LNCAP (cell line): ENCODE data around the gene AFF1.

Experiments
- CTCF ChIP-seq: fragments of 450-650 bp; IDR thresholded peaks from 2 replicates; pipeline ENCODE4 v1.5.1; 2017; ENCODE audit warnings: mild to moderate bottlenecking

AFF1 gene

GRCh38 chr4:86977621-86978184 lies 42.9 kb downstream of the AFF1 start:
- no peak for TF ChIP-seq CTCF

GRCh38 chr4:86978709-86979108 lies 43.9 kb downstream of the AFF1 start:
- TF ChIP-seq CTCF: no peak

- no peak for TF ChIP-seq CTCF
Observed at GRCh38 chr4:86980230-86980629, 45.4 kb downstream of the AFF1 start.

GRCh38 chr4:86981789-86982188 lies 47.0 kb downstream of the AFF1 start:
- TF ChIP-seq CTCF: no peak

- TF ChIP-seq CTCF: no peak
Observed at GRCh38 chr4:86990510-86990909, 55.7 kb downstream of the AFF1 start.

GRCh38 chr4:86991994-86992393 lies 57.2 kb downstream of the AFF1 start:
- TF ChIP-seq CTCF: no peak

GRCh38 chr4:86993909-86994681 lies 59.3 kb downstream of the AFF1 start:
- no peak for TF ChIP-seq CTCF

GRCh38 chr4:86994686-86995085 lies 59.9 kb downstream of the AFF1 start:
- no peak for TF ChIP-seq CTCF
